DMS 273 (cell line): ENCODE measurements around the gene GNG13.
"Not testable (repeated sequence)": the region's sequence is repeated elsewhere in the genome, so short reads cannot be mapped to it uniquely, and the experiment has no call there.

ENCODE experiments used
- DNase-seq: peaks from one replicate; lab custom pipeline; 2025; ENCODE audit not compliant: unreplicated experiment; lab: John Stamatoyannopoulos, UW

The GNG13 gene, protein sequence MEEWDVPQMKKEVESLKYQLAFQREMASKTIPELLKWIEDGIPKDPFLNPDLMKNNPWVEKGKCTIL

DNA sequence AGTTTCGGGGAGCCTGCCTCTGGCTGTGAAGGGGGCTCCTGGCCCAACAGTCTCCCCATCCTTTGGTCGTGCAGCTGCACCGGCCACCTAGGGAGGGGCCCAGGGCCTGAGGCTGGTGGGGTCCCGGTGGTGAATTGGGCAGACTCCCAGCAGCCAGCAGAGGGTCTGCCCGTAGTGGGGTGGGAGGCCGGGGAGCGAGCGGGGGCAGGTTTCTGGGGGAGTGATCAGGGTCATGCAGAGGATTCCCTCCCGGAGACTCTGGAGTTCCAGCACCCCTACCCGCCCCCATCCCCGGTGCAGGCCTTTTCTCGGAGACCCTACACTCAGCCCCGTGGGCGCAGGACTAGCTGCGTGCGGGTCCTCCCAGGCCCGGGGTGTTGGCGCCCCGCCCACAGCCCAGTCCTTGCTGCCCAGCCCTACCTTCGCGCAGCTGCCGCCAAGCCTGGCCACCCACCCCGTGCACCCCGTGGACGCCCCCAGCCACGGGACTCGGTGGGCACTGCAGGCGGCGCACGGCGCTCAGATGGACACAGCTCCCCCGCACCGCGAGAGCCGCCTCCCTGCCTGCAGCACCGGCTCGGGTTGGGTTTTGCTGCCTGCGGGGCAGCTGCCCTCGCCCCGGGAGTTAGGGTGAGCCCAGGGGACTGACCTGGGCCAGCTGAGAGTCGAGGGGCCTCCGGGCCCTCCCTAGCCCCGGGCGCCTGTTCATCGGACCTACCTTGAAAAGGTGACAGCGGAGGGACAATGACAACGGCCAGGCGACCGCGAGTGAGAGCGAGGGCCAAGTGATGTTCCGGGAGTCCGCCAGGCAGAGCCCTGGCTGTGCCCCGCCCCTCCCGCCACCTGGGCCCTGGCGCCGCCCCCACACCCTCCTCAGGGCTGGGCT is at the start of gene GNG13:
Gene GNG13, minus strand, starts transcription at position 787 of the 886 bp plus-strand sequence. CDS start 1,657 bp downstream, outside the sequence.
- peak; percentile 65 for DNase-seq

DNA sequence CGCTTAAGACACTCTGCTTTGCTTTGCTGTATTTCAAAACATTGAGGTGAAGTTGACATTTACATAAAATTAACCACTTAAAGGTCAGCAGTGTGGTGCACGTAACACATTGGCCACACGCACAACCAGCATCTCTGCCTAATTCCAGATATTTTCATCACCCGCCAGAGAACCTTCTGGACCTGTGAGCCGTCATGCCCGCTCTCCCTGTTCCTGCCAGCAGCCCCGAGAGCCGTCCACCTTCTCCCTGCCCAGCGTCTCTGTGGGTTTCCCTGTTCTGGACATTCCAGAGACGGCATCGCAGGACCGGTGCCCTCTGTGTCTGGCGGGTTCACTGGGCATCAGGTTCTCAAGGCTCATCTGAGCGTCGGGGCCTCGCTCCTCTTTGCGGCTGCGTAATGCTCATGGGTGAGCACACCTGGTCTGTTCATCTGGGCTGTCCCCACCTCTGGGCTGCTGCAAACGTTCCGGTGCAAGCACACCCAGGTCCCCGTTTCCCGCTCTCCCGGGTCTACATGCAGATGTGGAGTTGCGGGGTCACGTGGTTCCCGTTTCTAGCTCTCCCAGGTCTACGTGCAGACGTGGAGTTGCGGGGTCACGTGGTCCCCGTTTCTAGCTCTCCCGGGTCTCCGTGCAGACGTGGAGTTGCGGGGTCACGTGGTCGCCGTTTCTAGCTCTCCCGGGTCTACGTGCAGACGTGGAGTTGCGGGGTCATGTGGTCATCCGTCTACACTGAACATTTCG is 48.1 kb upstream of the GNG13 start:
- DNase-seq: no peak

DNA sequence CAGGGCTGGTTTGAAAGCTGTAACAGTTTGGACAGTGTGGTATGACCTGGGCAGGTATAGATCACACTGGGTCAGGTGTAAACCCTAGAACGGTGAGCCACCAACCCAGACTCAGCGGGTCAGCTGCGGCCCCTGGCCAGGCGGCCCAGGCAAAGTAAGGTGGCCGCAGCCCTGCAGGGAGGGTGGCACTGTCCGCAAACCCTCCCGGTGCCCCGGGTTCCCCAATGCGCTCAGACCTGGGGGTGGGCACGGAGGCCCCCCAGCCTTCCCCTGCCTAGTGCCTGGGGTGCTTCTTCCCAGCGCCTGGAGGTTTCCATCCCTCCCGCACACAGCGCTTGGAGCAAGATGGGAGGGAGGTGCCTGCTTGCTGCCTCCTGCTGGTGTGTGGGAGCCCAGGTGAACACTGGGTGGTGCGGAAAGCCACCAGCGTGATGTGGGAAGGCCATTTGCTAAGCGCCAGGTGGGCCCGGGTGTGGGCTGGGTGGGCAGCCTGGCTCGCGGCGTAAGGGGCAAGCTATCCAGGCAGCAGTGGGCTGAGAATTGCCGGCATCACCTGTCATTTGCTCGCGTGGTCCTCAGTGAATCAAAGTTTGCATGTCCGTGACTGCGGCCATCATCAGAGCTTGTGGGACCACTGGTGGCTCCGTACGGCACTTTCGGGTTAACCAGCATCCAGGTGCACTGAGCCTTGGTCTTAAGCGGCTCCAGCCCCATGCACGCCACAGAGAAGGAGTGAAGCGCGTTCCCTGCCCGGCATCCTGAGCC is 47.3 kb upstream of the GNG13 start:
- DNase-seq: no peak

GRCh38 chr16:847151-847550 is 46.6 kb upstream of the GNG13 start:
- no peak for DNase-seq

GRCh38 chr16:845351-845745 is 44.8 kb upstream of the GNG13 start:
- DNase-seq: no peak

DNA sequence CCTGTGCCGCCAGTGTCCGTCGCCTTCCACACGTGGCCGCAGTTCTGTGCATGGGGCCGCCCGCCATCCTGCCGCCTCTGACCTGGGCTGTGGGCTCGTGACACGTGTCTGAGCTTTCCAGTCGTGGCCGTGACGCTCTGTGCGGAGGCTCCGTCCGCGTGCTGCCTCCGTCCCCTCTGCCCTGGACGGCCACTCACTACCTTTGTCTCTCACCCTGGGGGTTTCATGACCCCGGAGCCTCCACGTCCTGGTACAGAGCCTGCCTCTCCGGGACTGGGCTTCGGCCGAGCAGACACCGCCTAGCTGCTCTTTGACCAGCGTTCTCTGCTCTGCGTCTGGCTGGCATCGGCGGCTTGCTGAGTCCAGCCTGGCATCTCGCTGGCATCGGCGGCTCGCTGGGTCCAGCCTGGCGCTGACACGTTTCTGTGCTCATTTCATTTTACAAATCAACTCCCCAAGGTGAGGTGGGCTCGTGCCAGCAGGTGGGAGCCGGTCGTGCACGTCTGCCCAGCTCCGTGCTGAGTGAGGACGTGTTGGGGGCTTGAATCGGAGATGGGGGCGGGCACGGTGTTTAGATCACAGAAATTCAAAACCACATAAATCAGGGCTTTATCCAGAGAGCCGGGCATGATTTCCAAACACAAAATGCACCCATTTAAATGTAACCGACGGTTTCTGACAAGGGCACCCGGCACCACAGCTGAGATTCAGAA is 44.3 kb upstream of the GNG13 start:
- no peak for DNase-seq

GRCh38 chr16:843771-844170 is 43.2 kb upstream of the GNG13 start:
- no peak for DNase-seq

DNA sequence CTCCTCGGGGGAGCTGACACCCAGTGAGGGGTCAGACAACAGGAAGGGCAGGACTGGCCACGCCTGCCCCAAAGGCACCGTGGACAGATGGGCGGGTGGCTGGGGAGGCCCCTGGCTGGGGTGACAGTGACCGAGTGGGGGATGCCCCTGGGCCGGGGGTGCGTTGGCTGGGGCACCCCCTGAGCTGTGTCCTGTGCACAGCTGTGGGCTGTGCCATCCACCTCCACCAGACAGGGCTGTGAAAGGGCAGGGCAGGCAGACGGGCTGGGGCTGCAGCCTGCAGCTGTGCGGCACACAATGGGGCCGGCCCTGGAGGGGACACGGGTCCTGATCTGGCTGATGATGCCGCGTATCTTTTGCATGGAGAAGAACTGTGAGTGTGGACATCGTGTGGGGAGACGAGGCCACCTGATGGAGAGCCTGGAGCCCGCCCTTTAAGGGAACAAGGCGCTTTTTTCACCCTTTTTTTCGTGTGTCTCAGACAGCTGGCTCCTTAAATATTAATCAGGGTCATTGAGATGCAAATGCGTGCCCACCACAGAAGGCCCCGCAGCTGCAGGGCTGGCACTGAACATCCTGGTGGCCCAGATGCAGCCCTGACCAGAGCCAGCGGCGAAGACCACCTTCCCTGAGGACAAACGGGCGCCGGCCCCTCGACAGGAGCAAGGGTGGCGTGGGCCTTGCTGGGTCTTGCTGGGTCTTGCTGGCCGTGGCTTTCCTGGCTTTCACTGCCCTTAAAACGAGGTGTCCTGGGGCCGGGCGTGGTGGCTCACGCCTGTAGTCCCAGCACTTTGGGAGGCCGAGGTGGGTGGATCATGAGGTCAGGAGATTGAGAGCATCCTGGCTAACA is 42.4 kb upstream of the GNG13 start:
- no peak for DNase-seq

- peak; percentile 35 for DNase-seq
These were observed 41.5 kb upstream of the GNG13 start for GRCh38 chr16:842061-842476.

- DNase-seq: no peak
These were observed 41.0 kb upstream of the GNG13 start for GRCh38 chr16:841455-842060.

GRCh38 chr16:840561-841454 is 40.3 kb upstream of the GNG13 start:
- no peak for DNase-seq

- DNase-seq: no peak
These were observed 39.3 kb upstream of the GNG13 start for GRCh38 chr16:839643-840408.

GRCh38 chr16:838741-839140 is 38.2 kb upstream of the GNG13 start:
- no peak for DNase-seq

- not testable (repeated sequence) for DNase-seq
These were observed 36.3 kb upstream of the GNG13 start for GRCh38 chr16:836822-837221.

DNA sequence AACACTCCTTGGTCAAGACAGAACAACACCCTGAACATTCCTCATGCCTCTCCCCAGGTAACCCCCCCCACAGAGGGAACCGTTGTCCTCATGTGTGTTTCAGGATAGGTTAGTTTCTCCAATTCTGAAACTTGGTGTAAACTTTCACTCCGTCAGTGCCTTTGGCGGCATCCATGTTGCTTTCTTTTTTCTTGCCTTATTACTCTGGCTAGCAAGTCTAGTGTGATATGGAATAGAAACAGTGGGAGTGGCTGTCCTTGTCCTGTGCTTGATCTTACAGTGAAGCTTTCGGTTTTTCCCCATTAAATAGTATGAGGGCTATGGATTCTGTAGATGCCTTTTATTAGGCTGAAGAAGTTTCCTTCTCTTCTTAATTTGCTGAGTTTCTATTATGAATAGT is 35.7 kb upstream of the GNG13 start:
- no peak for DNase-seq

DNA sequence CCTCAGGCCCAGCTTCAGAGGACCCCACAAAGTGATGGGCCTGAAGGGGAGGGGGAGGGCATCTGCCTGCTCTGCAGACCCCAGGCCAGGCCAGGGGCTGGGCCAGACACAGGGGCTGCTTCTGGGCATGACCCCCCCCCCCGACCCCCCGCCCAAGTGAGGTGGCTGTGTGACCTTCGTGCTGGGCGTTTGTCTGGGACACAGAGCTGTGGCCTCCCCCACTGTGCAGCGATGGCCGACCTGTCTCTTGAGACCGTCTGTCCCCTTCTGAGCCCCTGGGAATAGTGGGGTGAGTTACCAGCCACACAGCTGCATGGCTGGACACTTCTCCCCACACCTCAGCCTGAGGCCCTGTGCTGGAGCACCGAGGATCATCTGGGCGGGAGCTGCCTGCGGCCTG is 34.8 kb upstream of the GNG13 start:
- DNase-seq: no peak

- no peak for DNase-seq
These were observed 32.9 kb upstream of the GNG13 start for GRCh38 chr16:833411-833810.
